ENCODE data around the gene IFT172.

DNA sequence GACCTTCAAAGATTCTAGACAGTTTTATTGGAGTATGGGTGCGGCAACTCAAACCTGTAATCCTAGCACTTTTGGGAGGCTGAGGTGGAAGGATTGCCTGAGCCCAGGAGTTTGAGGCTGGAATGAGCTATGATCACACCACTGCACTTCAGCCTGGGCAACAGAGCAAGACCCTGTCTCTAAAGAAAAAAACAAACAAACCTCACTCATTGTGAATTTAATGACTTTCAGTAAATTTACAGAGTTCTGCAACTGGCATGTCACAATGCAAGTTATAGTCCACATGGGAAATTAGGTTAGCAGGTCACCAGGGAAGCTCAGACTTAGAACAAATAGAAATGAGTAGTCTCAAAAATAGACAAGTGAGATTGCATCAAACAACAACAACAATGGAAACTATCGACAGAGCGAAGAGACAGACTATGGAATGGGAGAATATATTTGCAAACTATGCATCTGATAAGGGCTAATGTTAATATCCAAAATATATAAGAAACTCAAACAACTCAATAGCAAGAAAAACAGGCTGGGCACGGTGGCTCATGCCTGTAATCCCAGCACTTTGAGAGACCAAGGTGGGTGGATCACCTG is 67.8 kb downstream of the IFT172 start:
- TF ChIP-seq, protein P1, sequence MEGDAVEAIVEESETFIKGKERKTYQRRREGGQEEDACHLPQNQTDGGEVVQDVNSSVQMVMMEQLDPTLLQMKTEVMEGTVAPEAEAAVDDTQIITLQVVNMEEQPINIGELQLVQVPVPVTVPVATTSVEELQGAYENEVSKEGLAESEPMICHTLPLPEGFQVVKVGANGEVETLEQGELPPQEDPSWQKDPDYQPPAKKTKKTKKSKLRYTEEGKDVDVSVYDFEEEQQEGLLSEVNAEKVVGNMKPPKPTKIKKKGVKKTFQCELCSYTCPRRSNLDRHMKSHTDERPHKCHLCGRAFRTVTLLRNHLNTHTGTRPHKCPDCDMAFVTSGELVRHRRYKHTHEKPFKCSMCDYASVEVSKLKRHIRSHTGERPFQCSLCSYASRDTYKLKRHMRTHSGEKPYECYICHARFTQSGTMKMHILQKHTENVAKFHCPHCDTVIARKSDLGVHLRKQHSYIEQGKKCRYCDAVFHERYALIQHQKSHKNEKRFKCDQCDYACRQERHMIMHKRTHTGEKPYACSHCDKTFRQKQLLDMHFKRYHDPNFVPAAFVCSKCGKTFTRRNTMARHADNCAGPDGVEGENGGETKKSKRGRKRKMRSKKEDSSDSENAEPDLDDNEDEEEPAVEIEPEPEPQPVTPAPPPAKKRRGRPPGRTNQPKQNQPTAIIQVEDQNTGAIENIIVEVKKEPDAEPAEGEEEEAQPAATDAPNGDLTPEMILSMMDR (IDR thresholded peaks at IDR 0.05): no peak
- no peak for TF ChIP-seq POLR2AphosphoS5 (IDR thresholded peaks at IDR 0.05)
